Measurements from ENCODE around the gene NTM.

Gene NTM

DNA sequence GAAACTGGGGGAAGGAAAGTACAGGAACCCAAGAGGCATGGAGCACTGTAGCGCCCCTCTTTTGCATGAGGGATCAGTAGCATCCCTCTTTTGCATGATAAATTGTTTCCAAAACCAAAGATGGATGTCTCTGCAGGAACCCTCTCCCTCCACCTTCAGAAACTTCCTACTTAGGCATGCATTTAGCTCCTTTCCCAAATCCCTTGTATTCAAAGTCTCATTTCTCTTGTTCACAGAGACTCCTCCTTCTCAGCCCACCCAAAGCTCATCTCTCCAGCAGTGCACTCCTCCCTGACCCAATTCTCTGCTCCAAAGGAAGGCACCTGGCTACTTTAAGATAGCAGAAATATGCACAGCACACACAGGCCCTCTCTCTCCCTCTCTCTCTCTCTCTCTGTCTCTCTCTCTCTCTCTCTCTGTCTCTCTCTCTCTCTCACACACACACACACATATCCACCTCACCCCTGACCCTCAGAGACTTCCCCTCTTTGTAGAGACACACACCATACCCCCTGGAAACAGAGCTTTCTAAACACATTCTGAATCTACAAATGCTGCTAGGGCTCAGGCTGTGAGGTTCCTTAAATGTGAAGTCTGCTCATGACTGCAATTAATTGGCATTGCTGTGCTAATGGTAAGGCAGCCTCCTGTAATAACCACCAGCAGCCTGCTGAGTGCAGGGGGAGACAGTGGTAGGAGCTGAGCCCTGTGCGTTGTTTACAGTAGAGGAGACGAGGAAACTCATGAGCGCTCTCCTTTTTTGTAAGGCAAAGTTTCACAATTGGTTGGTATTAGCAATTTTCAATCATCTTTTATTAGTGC is 519.6 kb downstream of the NTM start:
- DNase-seq = no peak
- ATAC-seq (replicated peaks) = no peak
- Mint-ChIP-seq H3K4me1 (no peaks in the 10 kb centered on the region), H3K36me3 (no peaks in the 10 kb centered on the region), H3K27me3 (no peaks in the 10 kb centered on the region), H3K4me3 (no peak overlapping the region), H3K27ac (no peak overlapping the region), H3K9me3 (peaks cover 1 to 3% of the 10 kb centered on the region in 2 donors)

DNA sequence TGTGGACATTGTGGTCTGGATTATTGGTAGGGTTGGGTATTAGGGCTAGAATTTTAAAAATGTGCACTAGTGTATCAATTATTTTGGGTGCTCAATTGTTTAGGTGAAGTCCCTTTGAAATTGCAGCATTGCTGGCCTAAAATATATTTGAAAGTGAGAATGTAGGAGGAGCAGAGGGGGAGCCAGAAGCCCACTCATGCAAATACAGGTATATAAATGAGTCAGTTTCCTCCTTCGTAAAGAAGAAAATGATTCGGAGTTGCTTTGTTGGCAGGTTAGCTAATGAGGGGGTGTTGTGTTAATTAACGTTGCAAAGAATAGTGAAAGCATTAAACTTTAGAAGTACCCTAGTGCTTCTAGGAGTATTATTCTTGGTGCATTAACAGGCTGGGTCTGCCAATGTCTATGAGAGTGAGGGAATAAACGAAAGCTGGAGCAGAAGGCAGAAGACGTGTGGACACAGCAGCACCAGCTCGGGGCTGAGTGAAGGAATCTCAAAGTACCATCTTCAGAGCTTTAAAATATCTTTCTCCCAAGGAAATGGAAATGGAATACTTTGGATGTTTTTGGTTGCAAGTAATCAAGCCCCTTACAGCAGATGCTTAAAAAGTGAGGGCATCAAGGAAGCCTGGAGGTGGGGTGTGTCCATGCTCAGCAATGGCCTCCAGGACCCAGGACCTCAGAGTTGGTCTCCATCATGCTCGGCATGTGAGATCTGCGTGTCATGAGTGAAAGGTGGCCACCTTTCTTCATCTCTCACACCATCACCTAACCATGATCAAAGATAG is 522.9 kb downstream of the NTM start:
- Mint-ChIP-seq H3K4me1 (no peaks in the 10 kb centered on the region), H3K36me3 (no peaks in the 10 kb centered on the region), H3K9me3 (peaks cover 2 to 3% of the 10 kb centered on the region in 2 donors), H3K27me3 (no peaks in the 10 kb centered on the region), H3K4me3 (no peak overlapping the region), H3K27ac (no peak overlapping the region)
- ATAC-seq (replicated peaks) (peak in 1 of 2 donors; percentile 68), DNase-seq (no peak)

DNA sequence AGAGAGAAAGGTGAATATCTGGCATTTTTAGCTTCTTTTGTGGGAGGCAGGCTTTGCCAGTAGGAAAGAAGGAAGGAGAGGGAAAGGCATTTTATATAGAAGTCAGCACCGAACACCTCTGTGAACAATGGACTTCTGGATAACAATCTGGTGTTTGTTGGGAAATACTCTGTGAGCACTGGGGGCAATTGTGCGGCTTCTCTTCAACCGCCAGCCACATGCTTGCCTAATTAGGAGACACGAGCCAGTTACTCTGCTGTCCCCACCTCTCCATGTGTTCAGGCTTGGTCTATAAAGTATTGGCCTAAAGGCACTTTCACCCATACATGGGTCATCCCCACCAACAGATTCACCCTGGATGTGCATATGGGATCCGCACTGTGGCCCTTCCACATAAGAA is 523.6 kb downstream of the NTM start:
- Mint-ChIP-seq H3K9me3 (peaks cover 2 to 3% of the 10 kb centered on the region in 2 donors), H3K36me3 (no peaks in the 10 kb centered on the region), H3K4me1 (no peaks in the 10 kb centered on the region), H3K27ac (no peak overlapping the region), H3K27me3 (no peaks in the 10 kb centered on the region), H3K4me3 (no peak overlapping the region)
- DNase-seq (no peak), ATAC-seq (replicated peaks) (no peak)

DNA sequence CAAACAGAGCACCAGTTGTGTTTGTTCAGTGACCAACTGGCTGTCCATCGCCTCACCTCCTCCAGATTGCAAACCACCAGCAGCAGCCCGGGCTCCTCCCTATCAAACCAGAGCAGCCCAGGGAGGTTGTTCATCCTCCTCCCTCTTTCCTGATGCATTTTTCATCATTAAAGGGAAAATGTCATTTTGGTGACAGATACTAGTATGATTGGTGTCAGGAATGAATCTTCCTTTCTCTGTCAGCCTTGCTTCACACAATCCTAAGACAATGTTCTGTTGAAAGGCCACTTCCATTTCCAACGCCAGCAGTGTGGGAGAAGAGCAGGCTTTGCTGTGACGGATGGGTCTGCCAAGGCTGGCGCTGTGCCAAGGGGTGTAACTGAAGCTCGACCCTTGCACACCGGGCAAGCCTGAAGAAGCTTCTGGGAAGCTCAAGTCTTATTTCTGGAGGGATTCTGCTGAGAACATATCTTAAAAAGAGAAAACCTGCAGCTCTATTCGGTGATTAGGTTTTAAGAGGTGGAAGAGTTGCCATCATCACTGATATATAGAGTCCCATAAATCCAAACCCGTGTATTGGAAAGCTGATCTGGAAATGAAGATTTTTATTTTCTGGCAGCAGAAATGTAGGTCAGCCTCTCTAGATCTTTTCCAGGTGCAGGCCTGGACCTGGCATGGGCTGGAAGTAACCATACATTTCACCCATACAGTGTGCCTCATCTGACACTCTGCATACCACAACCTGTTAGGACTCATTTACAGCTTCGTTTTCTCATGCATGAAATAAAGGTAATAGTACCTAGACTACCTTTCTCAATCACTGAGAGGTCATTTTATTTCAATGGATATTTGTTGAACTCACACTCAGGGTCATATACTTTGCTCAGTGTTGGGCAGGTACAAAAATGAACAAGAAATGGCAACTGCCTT is 524.5 kb downstream of the NTM start:
- no peaks in the 10 kb centered on the region for H3K4me1 Mint-ChIP-seq
- H3K9me3 Mint-ChIP-seq = peaks cover 2 to 3% of the 10 kb centered on the region in 2 donors
- no peak for DNase-seq
- no peak overlapping the region for H3K27ac Mint-ChIP-seq
- no peaks in the 10 kb centered on the region for H3K36me3 Mint-ChIP-seq
- ATAC-seq (replicated peaks) = no peak
- no peak overlapping the region for H3K4me3 Mint-ChIP-seq
- H3K27me3 Mint-ChIP-seq = no peaks in the 10 kb centered on the region

DNA sequence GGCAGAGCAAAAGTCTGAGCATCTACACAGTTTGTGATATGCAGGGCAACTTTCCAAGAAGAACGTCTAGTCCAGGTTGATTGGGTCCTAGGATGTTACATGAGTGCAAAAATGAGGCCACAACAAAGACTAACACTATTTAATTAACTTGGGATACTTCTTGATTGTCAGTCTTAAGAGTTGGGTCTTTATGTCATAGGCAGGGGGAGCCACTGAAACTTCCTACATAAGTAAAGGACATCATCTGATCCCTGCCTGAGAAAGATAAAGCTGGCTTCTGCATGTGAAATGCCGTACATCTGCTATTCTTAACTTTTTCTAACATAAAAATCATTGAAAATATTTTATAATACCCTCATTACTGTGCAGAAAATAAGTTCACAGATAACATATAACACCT is 525.5 kb downstream of the NTM start:
- DNase-seq = no peak
- Mint-ChIP-seq H3K27ac (no peak overlapping the region), H3K4me1 (no peaks in the 10 kb centered on the region)

DNA sequence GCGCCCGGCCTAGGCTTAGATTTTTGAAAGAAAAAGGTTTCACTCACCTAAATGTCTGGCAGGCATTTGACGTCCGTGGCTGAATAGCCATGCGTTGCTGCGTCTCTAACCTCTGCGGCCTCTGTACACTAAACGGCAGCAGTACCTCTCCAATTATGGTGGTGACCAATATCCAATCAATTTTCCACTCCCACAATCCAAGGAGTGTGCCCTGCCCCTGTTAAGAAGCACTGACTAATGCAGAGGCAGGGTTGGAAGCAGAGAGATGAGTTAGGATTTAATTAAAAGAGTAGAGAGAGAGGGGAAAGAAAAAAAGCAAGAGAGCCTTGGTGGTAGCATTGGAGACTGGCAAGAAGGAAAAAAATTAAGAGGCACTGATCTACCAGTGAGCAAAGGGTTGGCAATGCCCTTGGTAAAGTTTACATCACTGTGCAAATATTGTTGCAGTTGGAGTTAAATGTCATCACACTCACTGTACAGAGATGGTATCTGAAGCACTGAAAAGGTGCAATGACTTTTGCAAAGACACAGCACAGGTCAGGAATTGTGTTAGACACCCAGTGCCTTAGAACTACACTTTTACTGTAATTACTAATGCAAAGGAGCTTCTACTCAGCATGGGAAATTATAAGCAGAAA is 526.7 kb downstream of the NTM start:
- ATAC-seq (replicated peaks) (no peak), DNase-seq (no peak)
- H3K27me3 Mint-ChIP-seq = peaks cover 0 to 5% of the 10 kb centered on the region in 2 donors
- H3K4me1 Mint-ChIP-seq = no peaks in the 10 kb centered on the region
- no peaks in the 10 kb centered on the region for H3K36me3 Mint-ChIP-seq
- peaks cover 2 to 3% of the 10 kb centered on the region in 2 donors for H3K9me3 Mint-ChIP-seq
- H3K27ac Mint-ChIP-seq = no peak overlapping the region
- no peak overlapping the region for H3K4me3 Mint-ChIP-seq

More for the DNA sequence above, 525.5 kb downstream of the NTM start:
- Mint-ChIP-seq H3K9me3 (peaks cover 2 to 3% of the 10 kb centered on the region in 2 donors), H3K27me3 (peaks cover 0 to 5% of the 10 kb centered on the region in 2 donors), H3K36me3 (no peaks in the 10 kb centered on the region), H3K4me3 (no peak overlapping the region)
- no peak for ATAC-seq (replicated peaks)

DNA sequence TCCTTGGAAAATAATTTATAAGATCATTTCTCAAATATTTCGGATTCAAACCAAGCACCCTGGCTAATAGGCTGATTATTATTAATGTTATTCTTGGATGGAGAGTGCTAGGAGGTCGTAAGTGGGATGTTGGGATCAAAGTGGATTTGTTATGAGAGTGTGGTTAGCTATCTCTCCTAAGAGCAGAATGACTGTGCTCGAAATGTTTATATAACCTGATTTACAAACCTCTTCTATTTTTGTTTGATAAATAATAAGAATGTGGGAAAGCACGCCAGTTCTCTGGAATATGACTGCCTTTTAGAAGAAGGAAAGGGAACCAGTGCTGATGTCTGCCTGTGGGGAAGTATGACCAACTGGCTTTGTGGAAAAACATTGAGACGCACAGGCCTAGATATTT is 527.5 kb downstream of the NTM start:
- DNase-seq (no peak), ATAC-seq (replicated peaks) (no peak)
- Mint-ChIP-seq H3K4me1 (no peaks in the 10 kb centered on the region), H3K27ac (no peak overlapping the region), H3K9me3 (peaks cover 2 to 3% of the 10 kb centered on the region in 2 donors), H3K27me3 (peaks cover 0 to 8% of the 10 kb centered on the region in 2 donors), H3K4me3 (no peak overlapping the region), H3K36me3 (no peaks in the 10 kb centered on the region)

DNA sequence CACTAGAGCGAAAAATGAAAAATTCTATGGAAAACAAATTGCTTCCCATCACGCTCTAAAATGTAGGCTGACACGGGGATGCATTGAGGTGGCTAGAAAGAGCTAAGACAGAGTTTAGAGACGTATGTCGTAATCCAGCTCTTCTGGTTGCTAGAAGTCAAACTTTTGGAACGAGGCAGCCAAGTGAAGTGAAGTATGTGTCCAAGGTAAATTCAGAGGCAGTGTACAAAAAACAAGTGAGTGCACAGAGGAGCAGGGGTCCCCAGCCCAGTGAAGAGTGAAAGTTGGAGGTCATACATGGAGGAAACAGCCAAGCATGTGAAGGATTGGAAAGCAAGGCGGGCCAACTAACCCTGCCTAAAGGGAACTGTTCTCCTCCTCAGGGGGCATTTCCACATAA is 528.5 kb downstream of the NTM start:
- Mint-ChIP-seq H3K36me3 (no peaks in the 10 kb centered on the region), H3K9me3 (peaks cover 0 to 2% of the 10 kb centered on the region in 2 donors), H3K4me1 (no peaks in the 10 kb centered on the region), H3K4me3 (no peak overlapping the region), H3K27ac (no peak overlapping the region), H3K27me3 (peaks cover 0 to 9% of the 10 kb centered on the region in 2 donors)
- no peak for DNase-seq
- ATAC-seq (replicated peaks) = no peak

DNA sequence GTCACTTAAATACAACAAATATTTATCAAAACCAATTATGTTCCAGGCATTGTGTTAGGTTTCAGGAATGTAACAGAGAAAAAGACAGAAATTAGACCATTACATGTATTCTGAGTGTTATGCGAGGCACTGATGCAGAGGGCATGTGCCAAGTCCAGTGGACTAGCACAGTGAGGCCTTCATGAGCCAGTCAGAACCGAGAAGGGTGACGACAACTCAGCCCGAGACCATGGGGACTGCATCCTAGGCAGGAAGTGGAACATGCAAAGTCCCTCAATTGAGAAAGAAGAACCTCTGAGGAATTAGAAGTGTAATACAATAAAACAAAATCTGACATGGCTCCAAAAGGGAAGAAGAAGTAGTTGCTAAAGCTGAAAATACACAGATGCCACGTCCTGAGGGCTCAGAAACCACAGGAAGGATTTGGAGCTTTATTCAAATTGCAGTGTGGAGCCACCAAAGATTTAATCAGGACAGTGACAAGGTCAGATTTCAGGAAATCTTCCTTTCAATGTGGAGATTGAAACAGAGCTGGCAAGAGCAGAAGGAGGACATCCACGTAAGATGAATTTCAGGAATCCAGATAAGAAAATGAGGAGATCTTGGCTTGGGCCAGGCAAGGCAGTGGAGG is 529.6 kb downstream of the NTM start:
- Mint-ChIP-seq H3K9me3 (peaks cover 0 to 2% of the 10 kb centered on the region in 2 donors), H3K4me3 (no peak overlapping the region), H3K27ac (no peak overlapping the region), H3K36me3 (no peaks in the 10 kb centered on the region), H3K4me1 (no peaks in the 10 kb centered on the region), H3K27me3 (peaks cover 0 to 9% of the 10 kb centered on the region in 2 donors)
- ATAC-seq (replicated peaks) (no peak), DNase-seq (no peak)

DNA sequence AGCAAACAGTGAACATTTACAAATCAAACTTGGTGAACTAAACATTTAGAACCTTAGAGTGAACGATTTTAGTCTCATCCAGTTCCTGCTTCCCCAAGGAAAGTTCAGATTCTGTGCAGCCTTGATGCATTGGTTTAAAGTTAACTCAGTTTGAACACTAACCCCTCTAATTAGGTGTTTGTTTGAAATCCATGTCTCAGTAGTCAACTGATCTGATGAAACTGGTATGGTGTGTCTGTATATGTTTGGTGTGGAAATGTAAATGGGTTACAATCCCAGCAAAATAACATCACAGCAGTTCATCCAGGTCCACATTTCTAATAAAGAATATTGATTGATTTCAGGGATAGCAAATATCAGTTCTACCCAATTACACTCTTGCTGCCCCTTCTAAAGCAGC is 532.0 kb downstream of the NTM start:
- Mint-ChIP-seq H3K4me3 (no peak overlapping the region), H3K9me3 (no peaks in the 10 kb centered on the region), H3K27ac (no peak overlapping the region), H3K27me3 (peaks cover 9 to 13% of the 10 kb centered on the region in 2 donors), H3K4me1 (no peaks in the 10 kb centered on the region), H3K36me3 (no peaks in the 10 kb centered on the region)
- no peak for DNase-seq
- ATAC-seq (replicated peaks) = no peak

DNA sequence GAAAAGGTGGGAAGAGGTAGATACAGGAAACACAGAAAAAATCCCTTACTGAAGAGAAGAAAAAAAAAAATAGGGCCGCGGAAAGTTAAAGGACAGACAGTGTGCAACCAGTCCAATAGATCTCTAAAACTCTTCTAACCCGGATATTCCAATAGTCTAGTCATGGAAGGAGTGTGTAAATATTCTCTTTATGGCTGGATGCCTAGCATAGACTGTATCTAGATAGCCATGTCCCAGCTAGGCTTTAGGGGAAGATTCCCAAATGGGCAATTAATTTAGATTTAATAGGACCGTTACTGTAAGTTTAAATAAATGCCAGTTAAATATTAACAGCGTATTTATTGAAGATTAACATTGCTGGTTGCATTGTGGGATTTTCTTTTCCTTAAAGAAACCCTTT is 532.7 kb downstream of the NTM start:
- ATAC-seq (replicated peaks) (no peak), DNase-seq (no peak)
- no peak overlapping the region for H3K4me3 Mint-ChIP-seq
- H3K27ac Mint-ChIP-seq = no peak overlapping the region
- no peaks in the 10 kb centered on the region for H3K4me1 Mint-ChIP-seq
- H3K9me3 Mint-ChIP-seq = no peaks in the 10 kb centered on the region
- peaks cover 9 to 13% of the 10 kb centered on the region in 2 donors for H3K27me3 Mint-ChIP-seq
- no peaks in the 10 kb centered on the region for H3K36me3 Mint-ChIP-seq

DNA sequence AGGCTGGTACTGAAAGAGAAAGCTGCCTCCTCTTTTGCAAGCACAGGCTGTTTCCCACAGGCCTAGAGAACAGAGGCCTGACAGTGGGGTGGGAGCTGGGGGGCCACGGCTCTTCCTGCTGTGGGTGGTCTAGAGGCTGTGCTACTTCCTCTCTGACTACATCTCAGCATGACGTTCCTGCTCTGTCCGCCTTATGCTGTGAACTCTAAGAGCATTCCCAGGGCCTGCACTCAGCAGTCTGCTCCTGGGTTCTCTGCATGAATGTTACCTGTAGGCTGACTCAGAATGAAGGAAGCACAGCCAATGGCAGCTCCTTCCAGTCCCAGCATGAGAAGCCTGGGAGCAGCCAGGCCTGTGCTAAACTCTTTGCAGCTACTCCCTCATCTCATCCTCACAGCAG is 534.3 kb downstream of the NTM start:
- no peak for ATAC-seq (replicated peaks)

DNA sequence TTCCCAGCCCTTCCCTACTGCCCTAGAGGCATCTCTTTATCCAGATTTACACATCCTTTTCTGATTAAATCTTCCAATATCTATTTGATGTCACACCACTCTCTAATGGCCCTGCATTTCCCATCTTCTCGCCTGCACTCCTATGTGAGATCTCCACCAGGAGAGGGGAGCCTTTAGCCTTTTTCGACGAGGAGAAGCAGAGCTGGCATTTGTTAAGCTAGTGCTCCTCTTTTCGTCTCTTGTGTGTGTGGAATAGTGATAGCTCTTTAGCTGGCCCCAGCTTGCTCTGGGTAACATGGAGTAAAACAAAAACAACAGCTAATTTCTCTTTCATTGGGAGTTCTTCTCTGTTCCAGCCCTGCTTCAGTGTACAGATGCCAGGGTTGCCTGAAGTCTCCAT is 536.5 kb downstream of the NTM start:
- H3K9me3 Mint-ChIP-seq = no peaks in the 10 kb centered on the region
- ATAC-seq (replicated peaks) (no peak), DNase-seq (no peak)
- H3K4me3 Mint-ChIP-seq = no peak overlapping the region
- H3K4me1 Mint-ChIP-seq = no peaks in the 10 kb centered on the region
- peaks cover 30 to 42% of the 10 kb centered on the region in 2 donors for H3K27me3 Mint-ChIP-seq
- no peak overlapping the region for H3K27ac Mint-ChIP-seq
- H3K36me3 Mint-ChIP-seq = no peaks in the 10 kb centered on the region

More for the DNA sequence above, 534.3 kb downstream of the NTM start:
- Mint-ChIP-seq H3K4me1 (no peaks in the 10 kb centered on the region), H3K27me3 (peaks cover 23 to 24% of the 10 kb centered on the region in 2 donors), H3K4me3 (no peak overlapping the region), H3K9me3 (no peaks in the 10 kb centered on the region), H3K27ac (no peak overlapping the region), H3K36me3 (no peaks in the 10 kb centered on the region)
- no peak for DNase-seq
